ENCODE data around the gene LTBP1.

LTBP1 gene

DNA sequence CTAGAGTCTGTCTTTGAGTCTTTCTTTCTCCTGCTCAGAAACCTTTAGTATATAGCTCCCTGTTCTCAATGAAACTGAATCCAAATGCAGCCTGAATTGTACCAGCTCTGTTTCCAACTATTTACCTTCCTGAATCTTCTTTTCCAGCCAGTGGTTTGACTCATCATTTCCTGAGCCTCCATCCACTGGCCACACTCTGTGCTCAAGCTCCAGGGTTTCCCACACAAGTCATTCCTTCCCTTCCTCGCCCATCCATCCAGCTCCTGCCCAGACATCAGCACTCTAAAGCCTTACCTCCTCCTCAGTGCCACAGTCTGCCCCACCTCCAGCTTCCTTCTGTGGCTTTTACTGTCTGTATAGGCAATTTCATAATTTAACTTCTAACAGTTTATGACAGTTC is 296.1 kb downstream of the LTBP1 start:
- no peak for DNase-seq (ENCODE audit: extremely low read depth, low read depth)
- TF ChIP-seq, protein P1, sequence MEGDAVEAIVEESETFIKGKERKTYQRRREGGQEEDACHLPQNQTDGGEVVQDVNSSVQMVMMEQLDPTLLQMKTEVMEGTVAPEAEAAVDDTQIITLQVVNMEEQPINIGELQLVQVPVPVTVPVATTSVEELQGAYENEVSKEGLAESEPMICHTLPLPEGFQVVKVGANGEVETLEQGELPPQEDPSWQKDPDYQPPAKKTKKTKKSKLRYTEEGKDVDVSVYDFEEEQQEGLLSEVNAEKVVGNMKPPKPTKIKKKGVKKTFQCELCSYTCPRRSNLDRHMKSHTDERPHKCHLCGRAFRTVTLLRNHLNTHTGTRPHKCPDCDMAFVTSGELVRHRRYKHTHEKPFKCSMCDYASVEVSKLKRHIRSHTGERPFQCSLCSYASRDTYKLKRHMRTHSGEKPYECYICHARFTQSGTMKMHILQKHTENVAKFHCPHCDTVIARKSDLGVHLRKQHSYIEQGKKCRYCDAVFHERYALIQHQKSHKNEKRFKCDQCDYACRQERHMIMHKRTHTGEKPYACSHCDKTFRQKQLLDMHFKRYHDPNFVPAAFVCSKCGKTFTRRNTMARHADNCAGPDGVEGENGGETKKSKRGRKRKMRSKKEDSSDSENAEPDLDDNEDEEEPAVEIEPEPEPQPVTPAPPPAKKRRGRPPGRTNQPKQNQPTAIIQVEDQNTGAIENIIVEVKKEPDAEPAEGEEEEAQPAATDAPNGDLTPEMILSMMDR (IDR thresholded peaks at IDR 0.05; ENCODE audit: low read depth, low read length), result no peak

DNA sequence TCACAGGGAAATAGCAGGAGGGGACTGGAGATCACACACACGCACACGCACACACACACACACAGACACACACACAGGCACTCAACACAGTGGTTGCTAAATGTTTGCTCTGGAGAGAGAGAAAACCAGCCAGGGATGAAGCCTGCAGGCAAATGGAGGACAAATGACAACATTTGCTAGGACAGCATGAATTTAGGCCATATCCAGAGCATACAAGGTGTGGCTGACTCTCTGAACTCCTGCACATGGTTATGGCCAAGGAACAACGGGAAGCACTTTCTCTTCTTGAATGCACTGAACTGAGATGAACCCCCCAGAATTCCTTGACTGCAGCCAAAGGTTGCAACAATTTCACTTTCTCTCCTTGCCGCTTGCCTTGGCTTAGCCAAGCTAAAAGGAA is 299.7 kb downstream of the LTBP1 start:
- TF ChIP-seq, protein P1 (IDR thresholded peaks at IDR 0.05; ENCODE audit: low read depth, low read length), result no peak
- DNase-seq (ENCODE audit: extremely low read depth, low read depth), result no peak

DNA sequence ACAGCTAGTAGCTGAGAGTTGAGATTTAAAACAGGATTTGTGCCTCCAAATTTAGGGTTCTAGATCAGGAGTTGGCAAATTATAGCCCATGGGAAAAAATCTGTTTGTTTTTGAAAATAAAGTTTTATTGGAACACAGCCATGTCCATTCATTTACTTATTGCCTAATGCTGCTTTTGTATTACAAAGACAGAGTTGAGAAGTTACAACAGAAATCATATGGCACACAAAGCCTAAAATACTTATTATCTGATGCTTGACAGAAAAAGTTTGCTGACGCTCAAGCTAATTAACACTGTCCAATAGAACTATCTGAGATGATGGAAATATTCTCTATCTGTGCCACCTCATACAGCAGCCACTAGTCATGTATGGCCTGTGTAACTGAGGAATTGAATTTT is 300.6 kb downstream of the LTBP1 start:
- DNase-seq (ENCODE audit: extremely low read depth, low read depth), result no peak
- TF ChIP-seq, protein P1 (IDR thresholded peaks at IDR 0.05; ENCODE audit: low read depth, low read length), result no peak

DNA sequence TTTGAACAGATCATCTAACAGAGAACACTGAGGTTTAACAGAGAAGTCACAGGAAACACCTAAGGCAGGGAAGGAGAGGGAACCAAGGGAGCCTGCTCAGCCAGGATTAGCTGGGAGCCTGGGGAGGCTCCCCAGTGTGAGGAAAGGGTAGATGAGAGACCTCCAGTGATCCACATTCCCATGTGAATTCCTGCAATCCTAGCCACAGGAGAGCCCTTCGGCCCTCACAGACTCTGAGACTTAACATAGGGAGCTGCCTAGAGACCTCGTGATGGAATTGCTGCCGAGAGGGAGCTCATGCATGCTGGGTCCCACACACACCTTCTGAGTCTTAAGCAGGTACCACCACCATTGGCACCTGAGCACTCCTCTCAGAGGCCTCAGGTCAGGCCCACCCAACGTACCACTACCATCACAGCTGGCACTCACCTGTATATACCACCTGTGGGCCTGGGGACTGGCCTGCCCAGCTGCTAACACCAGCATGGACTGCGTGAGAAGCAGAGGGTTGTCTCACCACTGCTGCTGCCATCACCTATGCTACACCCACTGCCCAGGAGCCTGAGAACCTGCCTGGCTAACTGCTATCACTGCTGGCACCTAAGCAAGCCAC is 303.8 kb downstream of the LTBP1 start:
- TF ChIP-seq, protein P1 (IDR thresholded peaks at IDR 0.05; ENCODE audit: low read depth, low read length), result no peak
- DNase-seq (ENCODE audit: extremely low read depth, low read depth), result no peak

DNA sequence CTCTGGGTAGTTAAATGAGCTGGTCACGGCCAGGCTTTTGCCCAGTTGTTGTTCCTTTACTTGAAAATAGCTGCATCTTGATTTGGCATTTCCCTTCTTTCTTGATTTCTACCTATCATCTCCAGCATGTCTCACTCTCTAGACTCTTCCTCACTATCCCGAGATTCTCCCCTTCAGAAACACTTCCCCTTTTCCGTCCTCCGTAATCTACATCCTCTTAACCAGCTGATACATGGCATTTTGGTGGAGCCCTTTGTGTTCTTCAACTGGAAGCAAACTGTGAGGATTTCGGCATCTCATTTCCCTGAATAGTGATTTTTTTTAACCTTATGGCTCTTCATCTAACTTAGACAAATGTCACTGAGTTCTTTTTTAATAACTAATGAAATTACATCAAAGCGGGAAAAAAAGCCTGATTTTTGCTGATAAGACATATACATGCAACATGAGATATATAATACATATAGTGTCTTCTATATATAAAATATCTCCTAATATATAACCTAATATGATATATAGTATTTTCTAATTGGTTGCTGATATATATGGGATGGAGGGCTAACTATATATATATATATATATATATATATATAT is 309.5 kb downstream of the LTBP1 start:
- DNase-seq (ENCODE audit: extremely low read depth, low read depth), result no peak
- TF ChIP-seq, protein P1 (IDR thresholded peaks at IDR 0.05; ENCODE audit: low read depth, low read length), result no peak

DNA sequence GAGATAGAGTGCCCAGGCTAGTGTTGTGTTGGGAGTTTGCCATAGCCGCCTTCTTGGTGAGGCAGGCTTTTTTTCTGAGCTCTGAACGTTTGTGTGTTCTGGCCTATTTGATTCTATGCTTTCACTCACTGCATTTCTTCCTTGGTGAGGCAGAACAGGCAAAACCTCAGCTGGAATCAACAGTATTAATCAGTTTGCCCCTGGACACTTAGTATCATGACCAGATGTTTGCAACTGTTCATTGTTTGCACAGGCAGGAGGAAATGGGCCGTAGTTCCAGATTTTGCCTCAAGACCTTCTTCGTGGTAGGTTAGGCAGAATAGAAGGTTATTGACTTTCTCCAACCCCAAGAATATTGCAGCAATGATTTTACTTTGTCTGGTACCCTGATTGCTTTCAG is 311.6 kb downstream of the LTBP1 start:
- TF ChIP-seq, protein P1 (IDR thresholded peaks at IDR 0.05; ENCODE audit: low read depth, low read length), result no peak
- DNase-seq (ENCODE audit: extremely low read depth, low read depth), result no peak

DNA sequence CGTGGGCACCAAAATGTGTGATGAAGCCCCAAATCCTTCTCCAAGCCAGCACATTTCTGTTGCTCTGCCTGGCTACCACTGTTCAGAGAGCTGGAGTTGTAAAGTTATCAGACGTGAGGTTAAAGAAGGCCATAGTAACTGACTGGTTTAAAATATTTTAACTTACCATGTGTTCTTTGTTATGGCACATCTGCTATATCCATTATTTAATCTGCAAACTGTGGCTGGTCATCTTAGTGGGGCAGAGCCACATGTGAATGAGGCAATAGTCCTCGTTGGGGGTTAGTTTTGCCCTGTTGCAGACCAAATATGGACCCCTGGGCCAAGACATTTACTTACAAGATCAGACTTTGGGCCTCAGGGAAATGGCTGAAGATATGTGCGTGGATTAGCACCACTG is 315.3 kb downstream of the LTBP1 start:
- TF ChIP-seq, protein P1 (IDR thresholded peaks at IDR 0.05; ENCODE audit: low read depth, low read length), result no peak
- DNase-seq (ENCODE audit: extremely low read depth, low read depth), result no peak
